ENCODE measurements around the gene GRIN3A.
A peak's percentile ranks its signal among the peaks of the same experiment; 100 is the strongest.
"Not testable (repeated sequence)": the region's sequence is repeated elsewhere in the genome, so short reads cannot be mapped to it uniquely, and the experiment has no call there.

Gene GRIN3A

GRCh38 chr9:101736717-101737116 lies 1.7 kb downstream of the GRIN3A start:
- no peak overlapping the region for H3K27ac ChIP-seq (ENCODE audit: low read length)
- H3K36me3 ChIP-seq (ENCODE audit: control insufficient read depth, insufficient read depth, low read length) = no peaks in the 10 kb centered on the region; the same call in 1 of the 2 replicates
- H3K4me1 ChIP-seq (ENCODE audit: control insufficient read depth, insufficient read depth, low read length) = peaks cover 3% of the 10 kb centered on the region; the same call in 1 of the 2 replicates
- no peak for DNase-seq (ENCODE audit: low read depth, low spot score)
- peaks cover 11% of the 10 kb centered on the region for H3K27me3 ChIP-seq (ENCODE audit: control insufficient read depth, insufficient read depth, low read length)
- H3K4me3 ChIP-seq (ENCODE audit: low read length) = no peak overlapping the region
- no peaks in the 10 kb centered on the region; the same call in 1 of the 2 replicates for H3K9me3 ChIP-seq (ENCODE audit: control insufficient read depth, insufficient read depth, low read length)
- WGBS (ENCODE audit: insufficient coverage, insufficient read length) = 100% methylated on average over 6 of the region's 14 CpGs

GRCh38 chr9:101731429-101731828 lies 7.0 kb downstream of the GRIN3A start:
- Histone ChIP-seq H3K27ac (ENCODE audit: low read length) (no peak overlapping the region), H3K4me3 (ENCODE audit: low read length) (no peak overlapping the region), H3K4me1 (ENCODE audit: control insufficient read depth, insufficient read depth, low read length) (no peaks in the 10 kb centered on the region), H3K27me3 (ENCODE audit: control insufficient read depth, insufficient read depth, low read length) (no peaks in the 10 kb centered on the region), H3K36me3 (ENCODE audit: control insufficient read depth, insufficient read depth, low read length) (no peaks in the 10 kb centered on the region), H3K9me3 (ENCODE audit: control insufficient read depth, insufficient read depth, low read length) (no peaks in the 10 kb centered on the region)
- no CpG with 5 or more reads among the region's 1 CpG for WGBS (ENCODE audit: insufficient coverage, insufficient read length)
- no peak for DNase-seq (ENCODE audit: low read depth, low spot score)

- Histone ChIP-seq H3K27me3 (ENCODE audit: control insufficient read depth, insufficient read depth, low read length) (no peaks in the 10 kb centered on the region), H3K4me3 (ENCODE audit: low read length) (no peak overlapping the region), H3K36me3 (ENCODE audit: control insufficient read depth, insufficient read depth, low read length) (no peaks in the 10 kb centered on the region), H3K4me1 (ENCODE audit: control insufficient read depth, insufficient read depth, low read length) (no peaks in the 10 kb centered on the region), H3K9me3 (ENCODE audit: control insufficient read depth, insufficient read depth, low read length) (no peaks in the 10 kb centered on the region), H3K27ac (ENCODE audit: low read length) (no peak overlapping the region)
- no CpG with 5 or more reads among the region's 4 CpGs for WGBS (ENCODE audit: insufficient coverage, insufficient read length)
- no peak for DNase-seq (ENCODE audit: low read depth, low spot score)
Observed at GRCh38 chr9:101727612-101728524, 10.6 kb downstream of the GRIN3A start.

- H3K4me1 ChIP-seq (ENCODE audit: control insufficient read depth, insufficient read depth, low read length); DNase-seq (ENCODE audit: low read depth, low spot score); H3K9me3 ChIP-seq (ENCODE audit: control insufficient read depth, insufficient read depth, low read length); H3K36me3 ChIP-seq (ENCODE audit: control insufficient read depth, insufficient read depth, low read length); H3K27me3 ChIP-seq (ENCODE audit: control insufficient read depth, insufficient read depth, low read length); H3K27ac ChIP-seq (ENCODE audit: low read length); H3K4me3 ChIP-seq (ENCODE audit: low read length): not testable (repeated sequence)
- WGBS (ENCODE audit: insufficient coverage, insufficient read length) = no CpG with 5 or more reads among the region's 30 CpGs
Observed at GRCh38 chr9:101724271-101724670, 14.2 kb downstream of the GRIN3A start.

GRCh38 chr9:101718192-101718591 lies 20.3 kb downstream of the GRIN3A start:
- no peaks in the 10 kb centered on the region for H3K27me3 ChIP-seq (ENCODE audit: control insufficient read depth, insufficient read depth, low read length)
- WGBS (ENCODE audit: insufficient coverage, insufficient read length) = no CpG with 5 or more reads among the region's 2 CpGs
- H3K27ac ChIP-seq (ENCODE audit: low read length) = no peak overlapping the region
- H3K9me3 ChIP-seq (ENCODE audit: control insufficient read depth, insufficient read depth, low read length) = no peaks in the 10 kb centered on the region; the same call in 1 of the 2 replicates
- no peak overlapping the region for H3K4me3 ChIP-seq (ENCODE audit: low read length)
- no peak for DNase-seq (ENCODE audit: low read depth, low spot score)
- no peaks in the 10 kb centered on the region for H3K4me1 ChIP-seq (ENCODE audit: control insufficient read depth, insufficient read depth, low read length)
- no peaks in the 10 kb centered on the region for H3K36me3 ChIP-seq (ENCODE audit: control insufficient read depth, insufficient read depth, low read length)

GRCh38 chr9:101716629-101717028 lies 21.8 kb downstream of the GRIN3A start:
- H3K4me1 ChIP-seq (ENCODE audit: control insufficient read depth, insufficient read depth, low read length) = no peaks in the 10 kb centered on the region
- no peak overlapping the region for H3K27ac ChIP-seq (ENCODE audit: low read length)
- no peak for DNase-seq (ENCODE audit: low read depth, low spot score)
- H3K27me3 ChIP-seq (ENCODE audit: control insufficient read depth, insufficient read depth, low read length) = no peaks in the 10 kb centered on the region
- no peaks in the 10 kb centered on the region for H3K36me3 ChIP-seq (ENCODE audit: control insufficient read depth, insufficient read depth, low read length)
- no peak overlapping the region for H3K4me3 ChIP-seq (ENCODE audit: low read length)
- no peaks in the 10 kb centered on the region; the same call in 1 of the 2 replicates for H3K9me3 ChIP-seq (ENCODE audit: control insufficient read depth, insufficient read depth, low read length)
- WGBS (ENCODE audit: insufficient coverage, insufficient read length) = no CpG with 5 or more reads among the region's 2 CpGs

- Histone ChIP-seq H3K27me3 (ENCODE audit: control insufficient read depth, insufficient read depth, low read length) (no peaks in the 10 kb centered on the region), H3K27ac (ENCODE audit: low read length) (no peak overlapping the region), H3K4me1 (ENCODE audit: control insufficient read depth, insufficient read depth, low read length) (no peaks in the 10 kb centered on the region), H3K4me3 (ENCODE audit: low read length) (no peak overlapping the region), H3K36me3 (ENCODE audit: control insufficient read depth, insufficient read depth, low read length) (no peaks in the 10 kb centered on the region), H3K9me3 (ENCODE audit: control insufficient read depth, insufficient read depth, low read length) (no peaks in the 10 kb centered on the region)
- peak; percentile 25 for DNase-seq (ENCODE audit: low read depth, low spot score)
- no CpG with 5 or more reads among the region's 10 CpGs for WGBS (ENCODE audit: insufficient coverage, insufficient read length)
Observed at GRCh38 chr9:101711330-101711941, 27.0 kb downstream of the GRIN3A start.

- Histone ChIP-seq H3K36me3 (ENCODE audit: control insufficient read depth, insufficient read depth, low read length) (no peaks in the 10 kb centered on the region), H3K4me3 (ENCODE audit: low read length) (no peak overlapping the region), H3K27me3 (ENCODE audit: control insufficient read depth, insufficient read depth, low read length) (no peaks in the 10 kb centered on the region), H3K9me3 (ENCODE audit: control insufficient read depth, insufficient read depth, low read length) (no peaks in the 10 kb centered on the region), H3K4me1 (ENCODE audit: control insufficient read depth, insufficient read depth, low read length) (no peaks in the 10 kb centered on the region), H3K27ac (ENCODE audit: low read length) (no peak overlapping the region)
- DNase-seq (ENCODE audit: low read depth, low spot score) = no peak
- WGBS (ENCODE audit: insufficient coverage, insufficient read length) = no CpG with 5 or more reads among the region's 2 CpGs
Observed at GRCh38 chr9:101708855-101709254, 29.6 kb downstream of the GRIN3A start.

GRCh38 chr9:101707721-101708120 lies 30.7 kb downstream of the GRIN3A start:
- Histone ChIP-seq H3K4me3 (ENCODE audit: low read length) (no peak overlapping the region), H3K9me3 (ENCODE audit: control insufficient read depth, insufficient read depth, low read length) (no peaks in the 10 kb centered on the region), H3K4me1 (ENCODE audit: control insufficient read depth, insufficient read depth, low read length) (no peaks in the 10 kb centered on the region), H3K36me3 (ENCODE audit: control insufficient read depth, insufficient read depth, low read length) (no peaks in the 10 kb centered on the region), H3K27ac (ENCODE audit: low read length) (no peak overlapping the region), H3K27me3 (ENCODE audit: control insufficient read depth, insufficient read depth, low read length) (no peaks in the 10 kb centered on the region)
- no peak for DNase-seq (ENCODE audit: low read depth, low spot score)
- no CpG with 5 or more reads among the region's 3 CpGs for WGBS (ENCODE audit: insufficient coverage, insufficient read length)

- H3K27ac ChIP-seq (ENCODE audit: low read length) = no peak overlapping the region
- WGBS (ENCODE audit: insufficient coverage, insufficient read length) = no CpG with 5 or more reads among the region's 2 CpGs
- H3K4me3 ChIP-seq (ENCODE audit: low read length) = no peak overlapping the region
- H3K36me3 ChIP-seq (ENCODE audit: control insufficient read depth, insufficient read depth, low read length) = no peaks in the 10 kb centered on the region
- no peaks in the 10 kb centered on the region for H3K27me3 ChIP-seq (ENCODE audit: control insufficient read depth, insufficient read depth, low read length)
- no peaks in the 10 kb centered on the region for H3K4me1 ChIP-seq (ENCODE audit: control insufficient read depth, insufficient read depth, low read length)
- no peak for DNase-seq (ENCODE audit: low read depth, low spot score)
- H3K9me3 ChIP-seq (ENCODE audit: control insufficient read depth, insufficient read depth, low read length) = no peaks in the 10 kb centered on the region
Observed at GRCh38 chr9:101706997-101707396, 31.4 kb downstream of the GRIN3A start.
